Gastroesophageal sphincter (tissue), 4 donors: ENCODE data around the gene LEP. TPM values are rescaled to one million over a fixed set of nuclear protein-coding genes. Genes with fewer than 3 reads are reported as not detected.

Experiments
- ATAC-seq: fragments of 150-250 bp; one replicate; pipeline ENCODE4 v1.9.1; 2016; ENCODE audit warnings: mild to moderate bottlenecking, moderate library complexity
- H3K27ac ChIP-seq, 4 donors: fragments of 200-600 bp; sonication (generic) in 3 of 4; 1 replicate in 3 of 4; 2 replicates in 1 of 4; pipeline ENCODE4 v1.5.1; 2016 to 2019
- H3K27me3 ChIP-seq: fragments of 200-600 bp; sonication (generic); one replicate; pipeline ENCODE4 v1.5.1; 2019
- H3K36me3 ChIP-seq, 2 donors: fragments of 200-600 bp; sonication (generic); one replicate each; pipeline ENCODE4 v1.5.1; 2019; ENCODE audit warnings: control low read depth in 1 of 2
- H3K4me1 ChIP-seq, 3 donors: fragments of 200-600 bp; sonication (generic); 1 replicate in 2 of 3; 2 replicates in 1 of 3; pipeline ENCODE4 v1.5.1; 2016 to 2019; ENCODE audit warnings: control low read depth in 2 of 3
- H3K4me3 ChIP-seq, 2 donors: fragments of 200-600 bp; sonication (generic); one replicate each; pipeline ENCODE4 v1.5.1; 2019; ENCODE audit warnings: mild to moderate bottlenecking in 1 of 2, moderate library complexity in 1 of 2
- H3K9me3 ChIP-seq, 3 donors: fragments of 200-600 bp; sonication (generic); one replicate each; pipeline ENCODE4 v1.5.1; 2017 to 2019; ENCODE audit warnings: control low read depth in 2 of 3
- EP300 ChIP-seq: sonication (generic); formaldehyde crosslinking; IDR thresholded peaks from one replicate; pipeline ENCODE4 v1.6.1; 2017; ENCODE audit warnings: antibody characterized with exemption, mild to moderate bottlenecking
- POLR2A ChIP-seq, 2 donors: fragments of 450-650 bp; IDR thresholded peaks; one replicate each; pipeline ENCODE4 v1.6.1; 2017; ENCODE audit warnings: antibody characterized with exemption in 2 of 2, mild to moderate bottlenecking in 2 of 2, moderate library complexity in 1 of 2
- POLR2AphosphoS5 ChIP-seq: sonication (generic); formaldehyde crosslinking; IDR thresholded peaks from one replicate; pipeline ENCODE4 v1.6.1; 2017; ENCODE audit warnings: antibody characterized with exemption
- WGBS, 2 donors: methylation state at CpG; one replicate each; pipeline ENCODE4 v1.1.5; 2018; ENCODE audit warnings: low coverage in 1 of 2; 5-methylcytosine and 5-hydroxymethylcytosine counted together
- total RNA-seq, 4 donors: library from RNA; depleted of rRNA; stranded (reverse); fragments of >200 nt; gene quantifications; one replicate each; pipeline ENCODE4 v1.1.0, GENCODE V29; 2016
- TF ChIP-seq, protein P1 (sequence below), 4 experiments: fragments of 200-600 bp in 2 of 4; fragments of 450-650 bp in 2 of 4; sonication (generic) in 1 of 4; IDR thresholded peaks; one replicate each; pipeline ENCODE4 v1.5.1; 2017 to 2019; ENCODE audit warnings: antibody characterized with exemption in 4 of 4, mild to moderate bottlenecking in 2 of 4, moderate library complexity in 2 of 4

The LEP gene
- total RNA-seq, 4 donors from 2014 or later, result 0.15 to 6.6 TPM; not detected in 2

DNA sequence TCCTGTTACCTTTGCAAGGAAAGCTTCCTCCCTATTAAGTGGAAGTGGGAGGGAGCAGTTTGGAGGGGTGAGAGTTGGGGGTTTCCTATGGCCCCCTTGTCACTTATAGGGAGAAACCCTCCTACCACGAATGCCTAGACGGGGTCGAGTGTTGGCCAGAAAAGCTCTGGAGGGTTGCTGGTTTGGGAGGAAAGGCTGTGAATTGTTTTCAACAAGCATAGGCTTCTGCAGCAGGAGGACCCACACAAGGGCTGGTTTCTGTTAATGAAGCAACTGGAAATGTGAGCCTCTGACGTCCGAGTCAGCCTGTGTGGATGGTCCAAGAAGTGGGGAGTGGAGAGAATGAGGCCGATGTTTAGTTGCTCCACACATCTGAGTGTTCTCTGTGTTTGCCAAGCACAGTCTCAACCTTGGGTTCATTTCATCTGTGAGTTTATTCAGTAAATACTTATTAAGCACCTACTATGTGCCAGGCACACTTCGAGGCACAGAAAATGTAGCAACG is 37.3 kb upstream of the LEP start:
- ATAC-seq, result no peak
- TF ChIP-seq EP300 (no peak), POLR2AphosphoS5 (no peak)
- 57 to 93% methylated on average over 3 to 6 of the region's 8 CpGs for WGBS, 2 donors
- Histone ChIP-seq H3K36me3 (no peaks in the 10 kb centered on the region), H3K27me3 (peaks cover 93% of the 10 kb centered on the region), H3K27ac (no peak overlapping the region), H3K9me3 (no peaks in the 10 kb centered on the region), H3K4me3 (no peak overlapping the region), H3K4me1 (peaks cover 0 to 11% (median 4%) of the 10 kb centered on the region in 3 donors)

DNA sequence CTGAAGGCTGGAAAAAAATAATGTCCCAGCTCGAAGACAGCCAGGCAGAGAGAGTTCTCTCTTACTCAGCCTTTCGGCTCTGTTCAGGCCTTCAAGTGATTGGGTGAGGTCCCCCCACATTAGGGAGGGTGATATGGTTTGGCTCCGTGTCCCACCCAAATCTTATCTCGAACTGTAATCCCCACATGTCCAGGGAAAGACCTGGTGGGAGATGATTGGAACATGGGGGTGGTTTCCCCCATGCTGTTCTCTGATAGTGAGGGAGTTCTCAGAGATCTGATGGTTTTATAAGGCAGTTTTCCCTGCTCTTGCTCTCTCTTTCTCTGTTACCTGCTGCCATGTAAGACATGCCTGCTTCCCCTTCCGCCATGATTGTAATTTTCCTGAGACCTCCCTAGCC is 36.6 kb upstream of the LEP start:
- WGBS, 2 donors, result 73 to 84% methylated on average over 1 to 4 of the region's 5 CpGs
- no peak overlapping the region for H3K27ac ChIP-seq
- ATAC-seq, result no peak
- H3K36me3 ChIP-seq, result no peaks in the 10 kb centered on the region
- H3K27me3 ChIP-seq, result peaks cover 97% of the 10 kb centered on the region
- H3K4me3 ChIP-seq, result no peak overlapping the region
- peaks cover 0 to 15% (median 4%) of the 10 kb centered on the region in 3 donors for H3K4me1 ChIP-seq
- H3K9me3 ChIP-seq, result no peaks in the 10 kb centered on the region
- no peak for TF ChIP-seq POLR2A (IDR thresholded peaks at IDR 0.05)
- no peak for TF ChIP-seq POLR2AphosphoS5
- TF ChIP-seq EP300, result no peak
- TF ChIP-seq, protein P1, sequence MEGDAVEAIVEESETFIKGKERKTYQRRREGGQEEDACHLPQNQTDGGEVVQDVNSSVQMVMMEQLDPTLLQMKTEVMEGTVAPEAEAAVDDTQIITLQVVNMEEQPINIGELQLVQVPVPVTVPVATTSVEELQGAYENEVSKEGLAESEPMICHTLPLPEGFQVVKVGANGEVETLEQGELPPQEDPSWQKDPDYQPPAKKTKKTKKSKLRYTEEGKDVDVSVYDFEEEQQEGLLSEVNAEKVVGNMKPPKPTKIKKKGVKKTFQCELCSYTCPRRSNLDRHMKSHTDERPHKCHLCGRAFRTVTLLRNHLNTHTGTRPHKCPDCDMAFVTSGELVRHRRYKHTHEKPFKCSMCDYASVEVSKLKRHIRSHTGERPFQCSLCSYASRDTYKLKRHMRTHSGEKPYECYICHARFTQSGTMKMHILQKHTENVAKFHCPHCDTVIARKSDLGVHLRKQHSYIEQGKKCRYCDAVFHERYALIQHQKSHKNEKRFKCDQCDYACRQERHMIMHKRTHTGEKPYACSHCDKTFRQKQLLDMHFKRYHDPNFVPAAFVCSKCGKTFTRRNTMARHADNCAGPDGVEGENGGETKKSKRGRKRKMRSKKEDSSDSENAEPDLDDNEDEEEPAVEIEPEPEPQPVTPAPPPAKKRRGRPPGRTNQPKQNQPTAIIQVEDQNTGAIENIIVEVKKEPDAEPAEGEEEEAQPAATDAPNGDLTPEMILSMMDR (IDR thresholded peaks at IDR 0.05), result no peak

DNA sequence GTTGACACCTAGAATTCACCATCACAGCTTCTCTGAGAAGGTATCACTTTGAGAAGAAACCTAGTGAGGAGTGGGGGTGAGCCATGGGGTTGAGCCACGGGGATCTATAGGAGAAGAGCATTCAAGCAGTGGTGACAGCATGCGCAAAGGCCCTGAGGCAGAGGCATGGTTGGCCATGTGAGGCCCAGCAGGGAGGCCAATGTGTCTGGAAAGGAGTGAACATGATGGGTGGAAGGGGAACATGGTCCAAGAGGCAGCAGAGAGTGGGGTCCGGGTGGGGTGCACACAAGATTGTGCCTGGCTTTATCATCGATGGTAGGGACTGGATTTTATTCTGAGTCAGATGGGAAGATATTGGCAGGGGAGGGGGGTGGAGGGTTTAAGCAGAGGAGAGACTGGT is 36.0 kb upstream of the LEP start:
- no peak overlapping the region for H3K27ac ChIP-seq
- 94 to 100% methylated on average over 3 to 4 of the region's 4 CpGs for WGBS, 2 donors

DNA sequence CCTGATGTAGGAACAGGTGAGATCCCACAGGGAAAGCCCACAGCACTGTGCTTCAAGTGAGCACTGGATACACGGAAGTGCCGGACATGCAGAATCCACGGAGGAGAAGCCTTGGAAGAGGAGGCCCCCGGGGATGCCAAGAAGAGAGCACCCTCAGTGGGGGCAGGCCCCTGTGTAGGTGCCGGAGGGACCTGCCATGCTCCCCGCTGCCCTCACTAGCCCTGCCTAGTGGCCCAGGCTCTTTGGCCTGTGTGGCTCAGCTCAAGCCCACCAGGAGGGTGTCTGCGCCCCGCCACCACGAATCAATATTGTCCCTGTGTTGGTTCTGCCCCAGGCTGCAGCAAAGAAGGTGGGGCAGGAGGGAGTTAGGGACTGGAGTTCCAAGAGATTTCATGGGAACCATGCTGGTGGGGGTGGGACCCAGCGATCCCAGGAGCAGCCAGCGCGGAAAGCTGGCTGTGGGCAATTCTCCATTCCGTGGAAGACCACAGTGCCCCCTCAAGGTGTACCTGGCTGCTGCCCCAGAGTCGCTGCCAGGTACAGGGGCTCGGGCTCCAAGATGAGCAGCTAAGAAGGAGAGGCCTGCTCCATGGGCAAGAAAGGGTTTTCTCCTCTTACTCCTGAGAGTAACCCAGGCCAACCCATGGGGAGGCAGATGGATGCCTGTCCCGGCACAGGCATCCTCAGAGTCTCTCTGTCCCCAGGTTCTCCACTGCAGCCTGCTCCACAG is 34.9 kb upstream of the LEP start:
- ATAC-seq, result no peak
- Histone ChIP-seq H3K27me3 (peaks cover 96% of the 10 kb centered on the region), H3K9me3 (no peaks in the 10 kb centered on the region), H3K36me3 (no peaks in the 10 kb centered on the region), H3K4me1 (peaks cover 0 to 14% (median 3%) of the 10 kb centered on the region in 3 donors), H3K27ac (no peak overlapping the region), H3K4me3 (no peak overlapping the region)
- 62% methylated on average over 6 of the region's 16 CpGs; no CpG with 5 or more reads in 1 of the 2 donors for WGBS, 2 donors
- no peak for TF ChIP-seq POLR2A (IDR thresholded peaks at IDR 0.05)
- TF ChIP-seq, protein P1 (IDR thresholded peaks at IDR 0.05), result no peak
- TF ChIP-seq EP300, result no peak
- no peak for TF ChIP-seq POLR2AphosphoS5

More for the DNA sequence above, 36.0 kb upstream of the LEP start:
- peaks cover 95% of the 10 kb centered on the region for H3K27me3 ChIP-seq
- H3K36me3 ChIP-seq, result no peaks in the 10 kb centered on the region
- H3K4me1 ChIP-seq, result peaks cover 0 to 16% (median 4%) of the 10 kb centered on the region in 3 donors
- H3K9me3 ChIP-seq, result no peaks in the 10 kb centered on the region
- TF ChIP-seq EP300 (no peak), POLR2AphosphoS5 (no peak), POLR2A (IDR thresholded peaks at IDR 0.05) (no peak)
- TF ChIP-seq, protein P1 (IDR thresholded peaks at IDR 0.05), result no peak
- H3K4me3 ChIP-seq, result no peak overlapping the region
- ATAC-seq, result no peak

DNA sequence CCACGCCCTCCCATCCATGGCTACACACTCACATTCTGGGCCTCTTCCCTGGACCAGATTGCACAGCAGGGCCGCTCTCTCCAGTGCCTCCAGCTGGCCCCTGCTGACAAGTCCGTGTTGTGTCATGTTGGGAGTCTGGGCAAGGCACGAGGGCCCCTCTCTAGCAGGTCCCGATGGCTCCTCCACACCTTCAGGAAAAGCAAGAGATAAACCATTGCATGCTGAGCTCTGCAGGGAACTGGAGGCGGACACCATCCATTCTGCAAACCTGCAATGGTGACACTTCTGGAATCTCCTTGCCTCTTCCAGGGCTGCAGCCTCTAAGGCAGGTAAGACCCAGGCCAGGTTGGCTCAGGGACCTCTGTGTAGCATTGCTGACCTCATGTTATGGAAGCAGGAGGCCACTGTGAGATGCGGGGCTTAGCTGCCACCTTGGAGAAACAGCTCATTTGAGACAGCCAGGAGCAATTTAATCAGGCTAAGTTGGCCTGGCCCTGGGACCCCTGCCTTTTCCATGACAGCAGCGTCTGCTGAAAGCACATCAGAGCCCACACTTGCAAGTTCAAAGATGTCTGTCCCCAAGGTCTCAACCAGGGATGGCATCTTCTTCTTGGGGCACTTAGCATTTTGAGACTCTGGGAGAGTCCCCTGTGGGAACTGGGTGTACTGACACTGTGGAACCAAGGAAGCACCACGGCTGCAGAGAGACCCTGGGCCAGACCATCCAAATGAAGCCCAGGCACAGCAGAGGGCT is 34.2 kb upstream of the LEP start:
- peaks cover 96% of the 10 kb centered on the region for H3K27me3 ChIP-seq
- 29% methylated on average over 1 of the region's 9 CpGs; no CpG with 5 or more reads in 1 of the 2 donors for WGBS, 2 donors
- H3K27ac ChIP-seq, result no peak overlapping the region
- no peaks in the 10 kb centered on the region for H3K9me3 ChIP-seq
- H3K36me3 ChIP-seq, result no peaks in the 10 kb centered on the region
- no peak for ATAC-seq
- TF ChIP-seq POLR2AphosphoS5 (no peak), POLR2A (IDR thresholded peaks at IDR 0.05) (no peak), EP300 (no peak)
- TF ChIP-seq, protein P1 (IDR thresholded peaks at IDR 0.05), result no peak
- H3K4me3 ChIP-seq, result no peak overlapping the region
- peaks cover 0 to 6% (median 0%) of the 10 kb centered on the region in 3 donors for H3K4me1 ChIP-seq
